AG04450 (cell line): ENCODE measurements around the gene TRIM45. TPM values are rescaled to one million over a fixed set of nuclear protein-coding genes. Genes with fewer than 3 reads are reported as not detected.
"Not testable (repeated sequence)": the region's sequence is repeated elsewhere in the genome, so short reads cannot be mapped to it uniquely, and the experiment has no call there.

Experiments used
- CTCF ChIA-PET: fragments of 300-600, 350-600 bp; formaldehyde crosslinking; extraction: SDS; loops from one replicate; lab custom pipeline; 2022; ENCODE audit warnings: antibody characterized with exemption, inconsistent platforms; lab: Charles Lee
- POLR2A ChIA-PET: fragments of 350-600 bp; formaldehyde crosslinking; extraction: SDS; loops from one replicate; lab custom pipeline; 2021; ENCODE audit warnings: antibody characterized with exemption, inconsistent platforms; lab: Yijun Ruan, JAX
- DNase-seq: peaks from one replicate; pipeline ENCODE4 v3.0.0-alpha.2; 2011; ENCODE audit warnings: low read depth, low spot score
- H3K27ac ChIP-seq: one replicate; pipeline ENCODE4 v1.5.1; 2012; ENCODE audit warnings: low read depth, low read length, control low read depth
- H3K27me3 ChIP-seq: one replicate; pipeline ENCODE4 v1.6.0; 2012; ENCODE audit warnings: low read length; ENCODE audit not compliant: control insufficient read depth, insufficient read depth
- H3K4me3 ChIP-seq: 2 replicates; pipeline ENCODE4 v1.5.1; 2011; ENCODE audit warnings: mild to moderate bottlenecking, low read depth, low read length, control low read depth
- H3K9me3 ChIP-seq: 2 replicates; pipeline ENCODE4 v1.5.1; 2012; ENCODE audit warnings: low read length; ENCODE audit not compliant: control insufficient read depth, insufficient read depth
- CTCF ChIP-seq: IDR thresholded peaks from 2 replicates; pipeline ENCODE4 v1.5.1; 2011; ENCODE audit warnings: low read depth, low read length, control low read depth, inconsistent platforms
- polyA plus RNA-seq: library from polyadenylated mRNA; depleted of rRNA; stranded (reverse); fragments of >200 nt; gene quantifications from 2 replicates; pipeline ENCODE4 v1.2.3, GENCODE V29; 2011

The TRIM45 gene
- polyA plus RNA-seq, 1 experiment: 4.8 TPM

- peaks cover 3% of the 10 kb centered on the region; the same call in 1 of the 2 replicates for H3K9me3 ChIP-seq
- H3K4me3 ChIP-seq: no peak overlapping the region
- ChIA-PET POLR2A (no interaction called here), CTCF (interaction anchor here (2.9 to 6.4 kb wide), 2 partner anchors 35 to 42 kb away, joined by 8 to 31 read pairs; no protein-coding TSS in a partner anchor)
- H3K27me3 ChIP-seq: no peaks in the 10 kb centered on the region
- no peak for DNase-seq
- H3K27ac ChIP-seq: no peak overlapping the region
- no peak for TF ChIP-seq CTCF
Observed at GRCh38 chr1:117164209-117164608, 42.7 kb upstream of the TRIM45 start.

GRCh38 chr1:117162816-117163215, 41.3 kb upstream of the TRIM45 start:
- H3K27me3 ChIP-seq: no peaks in the 10 kb centered on the region
- H3K4me3 ChIP-seq: no peak overlapping the region
- TF ChIP-seq CTCF: no peak
- H3K27ac ChIP-seq: no peak overlapping the region
- ChIA-PET CTCF (interaction anchor here (1.4 to 6.4 kb wide), 2 partner anchors 34 to 95 kb away, joined by 4 to 31 read pairs; no protein-coding TSS in a partner anchor), POLR2A (no interaction called here)
- H3K9me3 ChIP-seq: peaks cover 3% of the 10 kb centered on the region; the same call in 1 of the 2 replicates
- DNase-seq: no peak

DNA sequence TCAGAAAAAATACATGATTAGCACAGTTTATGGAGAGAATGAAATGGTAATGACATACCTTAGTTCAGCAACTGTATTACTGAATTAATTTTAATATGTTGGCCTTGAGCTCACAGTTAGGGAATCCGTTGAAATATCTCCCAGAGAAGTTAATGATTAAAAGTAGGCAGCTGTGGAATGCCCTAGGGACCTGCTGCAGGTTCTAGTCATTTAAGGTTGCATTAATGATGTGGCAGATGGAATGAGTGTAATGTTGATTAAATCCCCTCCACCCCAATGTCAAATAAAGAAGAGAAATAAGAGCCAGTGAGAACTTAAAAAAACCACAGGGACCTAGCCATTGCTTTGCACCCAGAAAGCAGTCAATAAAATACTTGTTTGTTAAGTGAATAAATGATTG, 40.3 kb upstream of the TRIM45 start:
- ChIA-PET POLR2A (no interaction called here), CTCF (interaction anchor here (6.4 kb wide), 1 partner anchor 33 kb away, joined by 31 read pairs; no protein-coding TSS in a partner anchor)
- no peaks in the 10 kb centered on the region for H3K27me3 ChIP-seq
- no peak for DNase-seq
- no peak for TF ChIP-seq CTCF
- H3K9me3 ChIP-seq: peaks cover 3% of the 10 kb centered on the region; the same call in 1 of the 2 replicates
- no peak overlapping the region for H3K27ac ChIP-seq
- H3K4me3 ChIP-seq: no peak overlapping the region

GRCh38 chr1:117151305-117151704, 29.8 kb upstream of the TRIM45 start:
- H3K4me3 ChIP-seq, H3K27me3 ChIP-seq, H3K9me3 ChIP-seq, DNase-seq, H3K27ac ChIP-seq, POLR2A ChIA-PET: not testable (repeated sequence)
- CTCF ChIA-PET: interaction anchor here (0.7 kb wide), 1 partner anchor 1606 kb away, joined by 3 read pairs; no protein-coding TSS in a partner anchor

GRCh38 chr1:117150316-117150715, 28.8 kb upstream of the TRIM45 start:
- TF ChIP-seq CTCF: no peak
- H3K27me3 ChIP-seq: no peaks in the 10 kb centered on the region
- H3K9me3 ChIP-seq: no peaks in the 10 kb centered on the region; the same call in 1 of the 2 replicates
- H3K27ac ChIP-seq: no peak overlapping the region
- POLR2A ChIA-PET: no interaction called here
- no peak for DNase-seq
- H3K4me3 ChIP-seq: no peak overlapping the region
- CTCF ChIA-PET: interaction anchor here (1.7 to 4.7 kb wide), 2 partner anchors 22 to 82 kb away, joined by 4 to 31 read pairs; no protein-coding TSS in a partner anchor
